K562 (cell line): Measurements from ENCODE around the gene ABHD10. TPM values are rescaled to one million over a fixed set of nuclear protein-coding genes. Genes with fewer than 3 reads are reported as not detected.

ENCODE experiments used
- ATAC-seq: fragments of 200-7000 bp; cut with Tn5 transposase; 3 replicates; pipeline ENCODE4 v1.9.1; 2020; ENCODE audit warnings: moderate library complexity
- BruUV-seq: library from RNA; stranded (reverse); fragments of 400-500 nt; replicated peaks from 2 replicates; lab custom pipeline; 2021; lab: Mats Ljungman, UMichigan
- CTCF ChIA-PET: fragments of 300-600 bp; formaldehyde crosslinking; extraction: SDS; loops from one replicate; lab custom pipeline; 2021; ENCODE audit warnings: low intra/inter-chr PET ratio; lab: Yijun Ruan, JAX
- POLR2A ChIA-PET: fragments of 300-600, 350-650 bp; sonication (Branson Sonifier 250); formaldehyde crosslinking; extraction: SDS; loops from one replicate; lab custom pipeline; 2021; ENCODE audit warnings: antibody characterized with exemption, inconsistent platforms; lab: Yijun Ruan, JAX
- DNase-seq, 4 experiments: peaks; one replicate each; pipeline versions ENCODE4 v3.0.0 to v3.0.0-alpha.2; 2011 to 2018; ENCODE audit warnings: low spot score in 3 of 4, mixed read lengths in 3 of 4; ENCODE audit errors: extremely low read depth in 1 of 4
- FAIRE-seq: peaks from 2 replicates; lab custom pipeline; 2011; peaks lifted over from hg19 to GRCh38; lab: Jason Lieb, UNC
- H2AFZ ChIP-seq: 2 replicates; pipeline ENCODE4 v1.6.0; 2011; ENCODE audit warnings: low read depth, low read length, control low read depth, inconsistent platforms
- H3K27ac ChIP-seq: fragments of 200-600 bp; 3 replicates; pipeline ENCODE4 v1.8.0; 2011; ENCODE audit warnings: low read depth, mild to moderate bottlenecking, control low read depth, inconsistent platforms, low read length, moderate library complexity, mixed read lengths; ENCODE audit errors: extremely low read depth
- H3K27me3 ChIP-seq, 2 experiments: fragments of 300-600 bp in 1 of 2; 2 replicates in 1 of 2; 3 replicates in 1 of 2; pipeline versions ENCODE4 v1.6.0 to v1.8.0; 2011; ENCODE audit warnings: inconsistent platforms in 2 of 2, low read length in 2 of 2, mild to moderate bottlenecking in 1 of 2, mixed read lengths in 1 of 2, moderate library complexity in 1 of 2; ENCODE audit not compliant: control insufficient read depth in 2 of 2, insufficient read depth in 2 of 2
- H3K36me3 ChIP-seq: fragments of 300-600 bp; 3 replicates; pipeline ENCODE4 v1.8.0; 2011; ENCODE audit warnings: mild to moderate bottlenecking, low read length, inconsistent platforms; ENCODE audit not compliant: control insufficient read depth, insufficient read depth
- H3K4me1 ChIP-seq, 2 experiments: fragments of 200-600 bp in 1 of 2; replicated peaks in 1 of 2; 2 replicates in 1 of 2; 3 replicates in 1 of 2; pipeline versions ENCODE4 v1.5.1 to v1.8.0; 2011; ENCODE audit warnings: inconsistent platforms in 2 of 2, low read length in 2 of 2, mild to moderate bottlenecking in 1 of 2, mixed read lengths in 1 of 2, moderate library complexity in 1 of 2; ENCODE audit not compliant: control insufficient read depth in 2 of 2, insufficient read depth in 2 of 2
- H3K4me2 ChIP-seq: 2 replicates; pipeline ENCODE4 v1.6.1; 2011; ENCODE audit warnings: low read length, control low read depth, inconsistent platforms, mixed read lengths; ENCODE audit not compliant: insufficient read depth
- H3K4me3 ChIP-seq: fragments of 200-600 bp; sonication (generic), shearing (Covaris generic); 2 replicates; pipeline ENCODE4 v1.5.1; 2016; ENCODE audit warnings: control low read depth, inconsistent platforms
- H3K79me2 ChIP-seq: fragments of 200-600 bp; 3 replicates; pipeline ENCODE4 v1.8.0; 2011; ENCODE audit warnings: low read length, inconsistent platforms; ENCODE audit not compliant: control insufficient read depth, insufficient read depth
- H3K9ac ChIP-seq, 2 experiments: 2 replicates each; pipeline versions ENCODE4 v1.6.0 to v1.6.1; 2011; ENCODE audit warnings: low read depth in 2 of 2, low read length in 2 of 2, control low read depth in 1 of 2, inconsistent platforms in 1 of 2, mild to moderate bottlenecking in 1 of 2, mixed read lengths in 1 of 2; ENCODE audit not compliant: insufficient read depth in 1 of 2
- H3K9me1 ChIP-seq: one replicate; pipeline ENCODE4 v1.6.0; 2011; ENCODE audit warnings: inconsistent platforms, mild to moderate bottlenecking, low read length, moderate library complexity; ENCODE audit not compliant: control insufficient read depth, insufficient read depth
- H3K9me3 ChIP-seq: replicated peaks from 2 replicates; pipeline ENCODE4 v1.5.1; 2011; ENCODE audit warnings: low read depth, low read length, inconsistent platforms; ENCODE audit not compliant: control insufficient read depth, insufficient read depth
- H4K20me1 ChIP-seq: replicated peaks from 2 replicates; pipeline ENCODE4 v1.6.1; 2011; ENCODE audit warnings: low read length, inconsistent platforms, mixed read lengths; ENCODE audit not compliant: control insufficient read depth, insufficient read depth
- ARID2 ChIP-seq: fragments of 450-650 bp; IDR thresholded peaks from 2 replicates; pipeline ENCODE4 v1.6.1; 2017; ENCODE audit warnings: antibody characterized with exemption, mild to moderate bottlenecking
- EGR1 ChIP-seq: fragments of 450-650 bp; conservative IDR thresholded peaks from 2 replicates; pipeline ENCODE4 v1.6.1; 2017; ENCODE audit warnings: mild to moderate bottlenecking
- MAFK ChIP-seq: IDR thresholded peaks from 2 replicates; pipeline ENCODE4 v1.6.1; 2011; ENCODE audit warnings: low read length, improper control_type of control experiment
- MYNN ChIP-seq, 2 experiments: sonication (generic); formaldehyde crosslinking in 1 of 2; IDR thresholded peaks; 2 replicates each; pipeline versions ENCODE4 v1.5.0 to v1.6.1; 2016 to 2020; ENCODE audit warnings: antibody characterized with exemption in 1 of 2, missing genetic modification reagents in 1 of 2
- NCOA4 ChIP-seq: fragments of 450-650 bp; IDR thresholded peaks from 2 replicates; pipeline ENCODE4 v1.6.1; 2018; ENCODE audit warnings: mild to moderate bottlenecking; ENCODE audit not compliant: partially characterized antibody
- NR2C1 ChIP-seq, 2 experiments: fragments of 450-650 bp; IDR thresholded peaks; 2 replicates each; pipeline ENCODE4 v1.6.1; 2017; ENCODE audit warnings: mild to moderate bottlenecking in 2 of 2, antibody characterized with exemption in 1 of 2, inconsistent platforms in 1 of 2, missing compliant biosample characterization in 1 of 2, missing genetic modification characterization in 1 of 2
- ZNF24 ChIP-seq: fragments of 450-650 bp; IDR thresholded peaks from 2 replicates; pipeline ENCODE4 v1.6.1; 2016
- WGBS: fragments of 100-300 bp; shearing (Covaris generic); methylation state at CpG from one replicate; pipeline ENCODE4 v1.1.6; 2016; ENCODE audit warnings: low coverage, mixed read lengths; ENCODE audit not compliant: insufficient coverage; ENCODE audit errors: missing lambda C conversion rate; 5-methylcytosine and 5-hydroxymethylcytosine counted together
- in situ Hi-C: fragments of 300-500 bp; cut with MboI; formaldehyde crosslinking; loops from 4 replicates; pipeline ENCODE4 v1.15.0; 2018; ENCODE audit warnings: inconsistent platforms, mixed read lengths
- intact Hi-C: fragments of 100-400 bp; cut with micrococcal nuclease; formaldehyde crosslinking; loops from 2 replicates; pipeline ENCODE4 v1.14.2; 2022
- polyA plus RNA-seq, 8 experiments: library from polyadenylated mRNA; depleted of rRNA in 4 of 8; stranded (reverse) in 5 of 8; unstranded in 3 of 8; fragments of >200 nt; fragmentation: Nextera tagmentation in 2 of 8; fragmentation: Illumina TruSeq in 1 of 8; extraction: Ambion mirVana in 2 of 8; extraction: Trizol in 1 of 8; gene quantifications; 2 replicates each; pipeline versions ENCODE4 v1.2.1 to v1.2.3, GENCODE V29; 2011 to 2014; ENCODE audit warnings: inconsistent platforms in 1 of 8, missing spikeins in 1 of 8
- total RNA-seq, 7 experiments: library from RNA; depleted of rRNA in 6 of 7; stranded (reverse); fragments of >200 nt in 6 of 7; fragmentation: Illumina TruSeq in 2 of 7; extraction: Trizol in 2 of 7; gene quantifications; 2 replicates each; pipeline versions ENCODE4 v1.2.1 to v1.2.3, GENCODE V29; 2011 to 2021; ENCODE audit warnings: low replicate concordance in 1 of 7

The ABHD10 gene
- total and polyA plus RNA-seq, 9 of the 15 experiments (the other 6 are each of a cell fraction or from before 2014, with no cell fraction given) = 6.1 to 29.5 (median 11.5) TPM

DNA sequence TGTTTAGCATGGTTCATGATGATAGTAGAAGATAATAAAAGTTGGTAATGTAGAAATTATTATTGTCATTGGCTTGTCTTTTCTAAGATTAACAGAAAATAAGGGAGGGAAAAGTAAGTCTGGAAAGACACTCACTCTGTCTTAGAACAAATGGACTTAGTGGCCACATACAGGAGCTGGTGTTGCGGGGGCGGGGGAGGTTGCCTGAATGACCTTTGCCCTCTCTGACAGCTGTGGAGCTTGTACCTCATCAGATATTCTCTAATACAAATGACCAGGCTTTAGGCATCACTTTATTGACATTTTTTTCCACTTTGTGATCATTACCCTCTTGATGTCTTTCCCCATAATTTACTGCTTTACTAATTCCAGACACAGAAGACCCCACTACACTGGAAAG lies 25.8 kb downstream of the ABHD10 start:
- intact Hi-C loops = no loop called here
- no peak for FAIRE-seq
- TF ChIP-seq EGR1 (peak; percentile 69), NR2C1 (IDR thresholded peaks at IDR 0.05) (peak; percentile 31; the same call in 1 of the 2 replicates), NR2C1 (tag; IDR thresholded peaks at IDR 0.05) (no peak), NCOA4 (no peak)

GRCh38 chr3:112005091-112005672 lies 26.4 kb downstream of the ABHD10 start:
- intact Hi-C loops = no loop called here
- 0% methylated on average over 4 of the region's 4 CpGs for WGBS
- BruUV-seq = no TSS peak
- Histone ChIP-seq H3K9me1 (no peaks in the 10 kb centered on the region), H4K20me1 (no peaks in the 10 kb centered on the region), H3K4me1 (no peaks in the 10 kb centered on the region), H3K4me2 (no peak overlapping the region), H3K27me3 (no peaks in the 10 kb centered on the region), H3K9ac (no peak overlapping the region), H3K9me3 (no peaks in the 10 kb centered on the region), H3K27ac (no peak overlapping the region), H3K4me3 (no peak overlapping the region), H2AFZ (no peak overlapping the region), H3K79me2 (no peaks in the 10 kb centered on the region), H3K36me3 (no peaks in the 10 kb centered on the region)
- FAIRE-seq (no peak), DNase-seq (no peak), ATAC-seq (no peak)
- CTCF ChIA-PET = no interaction called here
- TF ChIP-seq MAFK (no peak), MYNN (IDR thresholded peaks at IDR 0.05) (no peak), MYNN (CRISPR knock-in tag; IDR thresholded peaks at IDR 0.05) (no peak), ZNF24 (no peak), ARID2 (no peak)
- POLR2A ChIA-PET = no interaction called here
- in situ Hi-C loops = no loop called here

More for the DNA sequence above, 25.8 kb downstream of the ABHD10 start:
- Histone ChIP-seq H3K9me1 (no peaks in the 10 kb centered on the region), H3K79me2 (no peaks in the 10 kb centered on the region), H3K27ac (no peak overlapping the region), H3K9me3 (no peaks in the 10 kb centered on the region), H3K9ac (no peak overlapping the region), H3K4me2 (no peak overlapping the region), H3K27me3 (peaks cover 0 to under 1% of the 10 kb centered on the region in 2 experiments; a peak in 2 of 5 replicates), H3K4me3 (no peak overlapping the region), H3K4me1 (no peaks in the 10 kb centered on the region), H2AFZ (no peak overlapping the region), H3K36me3 (no peaks in the 10 kb centered on the region), H4K20me1 (no peaks in the 10 kb centered on the region)
- CTCF ChIA-PET = no interaction called here
- ATAC-seq (no peak), DNase-seq (peak in 2 of 4 experiments; percentile 7 to 9)
- POLR2A ChIA-PET = interaction anchor here (1.0 kb wide), 1 partner anchor 40 kb away, joined by 3 read pairs; no protein-coding TSS in a partner anchor
- no TSS peak for BruUV-seq
- in situ Hi-C loops = no loop called here
- WGBS = no CpG with 5 or more reads among the region's 2 CpGs
